ENCODE data around the gene SLC35G2.
"Not testable (repeated sequence)": the region's sequence is repeated elsewhere in the genome, so short reads cannot be mapped to it uniquely, and the experiment has no call there.

SLC35G2 gene

DNA sequence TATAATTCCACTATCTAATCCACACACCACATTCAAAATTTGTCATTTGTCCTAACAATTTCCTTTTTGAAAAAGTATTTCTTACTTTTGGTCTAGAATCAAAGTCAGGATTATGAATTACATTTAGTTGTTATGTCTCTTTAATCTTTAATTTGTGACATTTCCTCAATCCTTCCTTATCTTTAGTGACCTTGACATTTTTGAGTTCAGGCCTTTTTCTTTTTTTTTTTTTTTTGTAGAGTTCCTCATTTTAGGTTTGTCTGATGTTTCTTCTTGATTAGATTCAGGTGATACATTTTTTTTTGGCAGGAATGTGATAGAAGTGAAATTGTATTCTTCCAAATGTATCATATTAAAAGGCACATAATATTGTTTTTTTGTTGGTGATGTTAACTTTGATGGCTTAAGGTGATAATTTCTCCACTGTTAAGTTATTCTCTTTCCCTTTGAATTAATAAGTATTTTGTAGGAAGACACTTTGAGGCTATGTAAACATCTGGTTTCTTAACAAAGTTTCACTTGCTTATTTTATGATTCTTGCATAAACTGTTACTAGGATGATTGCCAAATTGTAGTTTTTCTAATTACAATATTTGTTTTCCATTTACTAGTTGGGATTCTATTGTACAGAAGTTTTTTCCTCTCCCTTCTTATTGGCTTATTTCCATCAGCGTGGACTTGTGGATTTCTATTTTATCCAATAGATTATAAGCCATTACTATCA, 16.3 kb downstream of the SLC35G2 start:
- no peak for DNase-seq (ENCODE audit: low read depth in 2 of 2)

DNA sequence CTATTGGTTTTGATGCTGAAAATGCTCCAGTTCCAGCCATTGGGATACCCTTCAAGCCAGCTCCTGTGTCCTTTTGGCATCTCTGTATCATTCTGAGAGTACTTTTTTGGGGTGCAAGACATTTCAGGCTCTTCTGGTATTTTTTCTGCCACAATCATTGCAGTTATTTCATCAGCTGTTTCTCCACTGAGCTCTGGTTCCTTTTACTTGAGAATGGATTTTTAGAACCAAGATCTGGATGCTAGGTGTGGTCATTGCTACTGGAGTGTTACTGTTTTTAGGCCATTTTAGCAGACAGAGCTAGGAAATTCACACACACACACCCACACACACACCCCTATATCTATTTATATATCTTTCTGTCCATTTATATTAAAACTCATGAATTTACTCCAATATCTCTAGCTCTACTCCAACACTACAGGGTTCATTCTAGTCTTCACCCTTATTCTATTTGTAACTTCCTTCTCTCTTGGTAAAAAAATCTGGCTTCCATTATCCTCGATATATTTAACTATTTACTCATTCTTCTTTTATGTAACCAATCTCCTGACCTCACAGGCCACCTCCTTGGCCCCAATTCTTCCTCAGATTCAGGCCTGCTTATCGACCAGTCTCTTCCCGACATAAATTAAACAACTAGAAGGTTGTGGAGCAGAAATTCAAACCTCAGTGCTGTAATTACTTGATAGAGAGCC, 17.0 kb downstream of the SLC35G2 start:
- no peak for DNase-seq (ENCODE audit: low read depth in 2 of 2)

DNA sequence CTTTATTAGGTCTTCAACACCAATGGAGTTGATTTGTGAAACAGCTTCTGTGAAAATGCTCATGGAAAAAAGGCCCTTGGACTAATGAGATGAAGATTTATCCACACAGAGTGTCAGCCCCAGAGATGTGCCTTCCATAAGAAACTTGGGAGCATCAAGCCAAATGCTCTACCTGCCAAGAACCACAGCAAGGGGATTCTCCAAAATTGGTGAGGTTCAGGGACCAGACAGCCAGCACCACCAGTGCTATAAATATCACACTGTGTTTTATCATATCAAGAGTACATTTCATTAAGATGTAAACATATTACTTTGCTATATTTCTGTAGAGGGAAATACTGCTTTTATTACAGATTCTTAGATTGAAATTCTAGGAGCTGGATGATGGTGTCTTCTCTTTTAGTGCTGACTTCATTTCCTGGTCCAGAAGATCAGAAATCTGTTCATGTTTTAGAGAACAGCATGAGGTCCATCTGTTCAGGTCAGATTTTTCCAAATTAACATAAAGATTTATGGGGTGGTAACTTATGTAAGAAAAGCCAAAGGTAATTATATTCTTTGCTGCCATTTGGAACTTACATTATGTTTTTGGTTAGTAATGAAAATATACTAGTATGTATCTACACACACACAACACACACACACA, 17.7 kb downstream of the SLC35G2 start:
- no peak for DNase-seq (ENCODE audit: low read depth in 2 of 2)

DNA sequence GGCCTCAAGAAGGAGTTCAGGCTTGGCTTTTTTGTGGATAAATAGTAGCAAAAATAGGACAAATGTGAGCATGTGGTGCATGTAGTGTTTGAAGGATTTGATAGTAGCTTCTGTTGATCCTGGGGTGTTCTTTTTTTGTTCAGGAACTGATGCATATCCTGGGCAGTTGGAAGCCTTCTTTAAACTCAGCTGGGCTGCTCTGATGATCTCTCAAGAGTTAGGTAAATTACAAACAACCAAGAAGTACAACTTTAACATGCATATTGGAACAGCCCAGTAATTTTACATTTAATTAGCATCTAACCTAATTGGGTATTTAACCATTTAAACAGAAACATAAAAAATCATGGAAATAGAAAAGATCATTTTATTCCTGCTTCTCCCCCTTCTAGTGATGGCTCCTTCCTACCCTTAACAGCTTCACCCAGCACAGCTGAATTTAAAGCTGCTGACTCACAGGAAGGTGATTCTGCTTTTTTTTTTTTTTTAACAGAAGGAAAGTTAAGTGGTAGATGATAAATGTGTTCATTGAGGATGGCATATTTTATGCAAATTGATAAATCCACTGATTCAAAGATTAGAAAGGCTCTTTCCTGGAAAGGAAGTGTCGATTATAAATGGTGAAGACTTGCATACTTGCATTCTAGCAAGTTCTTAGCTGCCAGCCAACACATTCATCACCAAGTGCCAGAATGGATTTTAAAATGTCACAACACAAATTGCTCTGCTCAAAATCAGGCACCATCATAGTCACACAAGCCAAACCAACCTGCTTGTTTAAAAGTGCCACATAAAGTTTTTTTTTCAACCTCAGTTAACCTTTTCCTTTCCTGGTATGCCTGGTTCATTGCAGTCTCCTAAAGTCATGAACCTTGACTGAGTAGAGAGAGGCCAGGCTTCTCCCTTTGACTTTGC, 20.0 kb downstream of the SLC35G2 start:
- DNase-seq (ENCODE audit: low read depth in 2 of 2), result no peak

DNA sequence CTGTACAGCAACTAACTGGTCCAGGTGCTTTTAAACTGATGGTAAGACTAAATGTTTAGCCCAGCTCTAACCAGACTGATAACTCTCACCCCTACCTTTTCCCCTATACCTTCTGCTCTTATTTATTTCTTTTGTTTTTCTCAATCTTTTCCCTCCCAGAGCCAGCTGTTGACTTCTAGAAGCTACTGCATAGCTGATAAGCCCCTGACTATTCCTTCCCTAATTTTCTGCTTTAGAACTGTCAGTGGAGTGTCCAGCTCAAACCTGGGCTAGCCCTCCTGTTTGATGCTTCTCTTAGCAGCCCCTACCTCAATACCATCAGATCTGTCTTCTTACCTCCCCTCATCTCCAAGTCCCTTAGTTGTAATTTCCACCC, 20.6 kb downstream of the SLC35G2 start:
- DNase-seq (ENCODE audit: low read depth in 2 of 2), result no peak

DNA sequence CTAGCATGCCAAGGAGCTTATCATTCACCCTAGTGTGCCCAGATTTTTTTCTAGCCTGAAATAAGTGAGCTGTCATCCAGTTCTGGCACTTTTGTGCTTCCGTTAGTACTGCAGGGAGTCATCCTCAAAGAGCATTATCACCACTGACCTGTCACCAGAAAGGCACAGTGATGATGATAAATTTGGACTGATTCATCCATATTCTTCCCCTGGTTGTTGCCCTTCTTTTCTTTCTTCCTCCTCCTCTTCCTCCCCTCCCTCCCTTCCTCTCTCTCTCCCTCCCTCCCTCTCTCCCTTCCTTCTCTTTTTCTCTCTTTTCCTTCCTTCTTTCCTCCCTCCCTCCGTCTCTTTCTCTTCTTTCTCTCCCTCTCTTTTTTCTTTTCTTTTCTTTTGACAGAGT, 21.3 kb downstream of the SLC35G2 start:
- DNase-seq (ENCODE audit: low read depth in 2 of 2), result no peak

DNA sequence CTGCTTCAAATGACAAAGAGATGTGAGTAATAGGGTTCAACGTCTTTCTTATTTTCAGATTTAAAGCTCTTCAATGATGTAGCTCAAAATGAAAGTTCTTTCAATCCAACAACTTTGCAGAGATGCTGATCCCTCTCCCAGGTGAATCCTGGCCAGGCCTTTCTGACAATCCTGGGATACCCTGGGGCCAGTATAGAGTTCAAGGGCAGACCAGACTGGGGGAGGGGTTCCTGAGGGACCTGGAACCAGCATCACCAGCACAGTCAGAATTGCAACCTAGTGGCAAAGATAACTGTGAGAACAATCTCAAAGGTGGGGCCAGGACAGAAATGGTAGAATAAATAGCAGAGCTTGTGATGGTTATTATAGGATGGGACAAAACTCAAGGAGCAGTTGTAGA, 23.4 kb downstream of the SLC35G2 start:
- no peak for DNase-seq (ENCODE audit: low read depth in 2 of 2)

DNA sequence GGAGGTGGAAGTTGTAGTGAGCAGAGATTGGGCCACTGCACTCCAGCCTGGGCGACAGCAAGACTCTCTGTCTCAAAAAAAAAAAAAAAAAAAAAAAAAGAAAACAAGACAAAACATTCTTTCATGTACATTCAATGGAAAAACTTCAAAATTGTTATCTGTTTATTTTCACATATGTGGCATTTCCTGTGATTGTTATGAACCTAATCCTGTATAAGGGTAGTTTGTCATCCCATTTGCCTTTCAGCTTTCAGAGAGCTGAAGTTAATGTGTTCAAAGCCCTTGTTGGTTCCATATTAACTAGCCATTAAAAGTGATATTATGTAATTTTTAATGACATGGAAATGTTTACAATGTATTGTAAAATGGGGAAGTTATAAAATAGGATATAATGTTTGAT, 25.8 kb downstream of the SLC35G2 start:
- DNase-seq (ENCODE audit: low read depth in 2 of 2), result no peak

DNA sequence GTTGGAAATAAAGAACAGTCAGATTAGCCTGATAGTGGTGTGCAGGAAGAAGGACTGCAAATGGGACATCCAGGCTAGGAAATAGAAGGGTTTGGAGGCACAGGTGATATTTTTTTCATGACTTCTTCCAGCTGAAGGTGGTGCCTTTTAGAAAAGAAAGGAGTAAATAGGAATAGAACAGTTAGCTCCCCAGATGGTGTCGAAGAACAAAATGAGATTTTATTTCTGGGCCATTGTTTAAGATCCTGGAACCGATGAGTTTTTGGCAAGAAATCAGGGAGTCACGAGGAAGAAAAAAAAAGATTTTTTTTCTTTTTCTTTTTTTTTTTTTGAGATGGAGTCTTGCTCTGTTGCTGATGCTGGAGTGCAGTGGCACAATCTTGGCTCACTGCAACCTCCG, 33.3 kb downstream of the SLC35G2 start:
- DNase-seq (ENCODE audit: low read depth in 2 of 2), result no peak

DNA sequence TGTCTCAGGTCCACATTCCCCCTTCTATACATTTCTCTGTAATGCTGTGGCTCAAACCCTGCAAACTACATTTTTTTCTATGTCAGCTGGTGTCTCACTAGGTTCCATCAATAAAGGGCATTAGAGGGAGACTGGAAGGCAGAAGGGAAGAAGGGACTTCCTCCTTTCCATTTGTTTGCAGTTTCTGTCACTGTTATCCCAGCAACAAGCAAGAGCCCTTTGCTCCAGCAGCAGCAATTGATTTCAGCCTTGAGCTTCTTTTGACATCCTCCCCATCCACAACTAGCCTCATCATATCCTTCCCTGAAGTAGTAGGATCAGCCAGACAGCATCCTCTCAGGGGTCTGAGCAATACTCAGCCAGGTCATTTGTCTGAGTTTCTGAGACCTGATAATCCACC, 37.7 kb downstream of the SLC35G2 start:
- no peak for DNase-seq (ENCODE audit: low read depth in 2 of 2)

DNA sequence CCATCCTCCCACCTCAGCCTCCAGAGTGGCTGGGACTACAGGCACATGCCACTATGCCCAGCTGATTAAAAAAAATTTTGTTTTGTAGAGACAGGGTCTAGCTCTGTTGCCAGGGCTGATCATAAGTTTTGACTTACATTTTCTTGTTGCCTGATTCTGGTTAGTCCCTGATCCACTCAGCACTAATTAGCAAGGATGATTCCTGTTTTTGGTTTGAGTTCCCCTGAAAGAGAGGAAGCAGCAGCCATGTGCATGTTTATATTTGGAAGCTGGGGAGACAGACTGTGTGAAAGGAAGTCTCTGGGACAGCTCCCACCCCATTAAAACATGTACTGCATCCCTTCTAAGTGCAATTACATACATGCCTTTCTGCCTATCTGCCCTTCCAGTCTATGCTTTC, 39.5 kb downstream of the SLC35G2 start:
- no peak for DNase-seq (ENCODE audit: low read depth in 2 of 2)

DNA sequence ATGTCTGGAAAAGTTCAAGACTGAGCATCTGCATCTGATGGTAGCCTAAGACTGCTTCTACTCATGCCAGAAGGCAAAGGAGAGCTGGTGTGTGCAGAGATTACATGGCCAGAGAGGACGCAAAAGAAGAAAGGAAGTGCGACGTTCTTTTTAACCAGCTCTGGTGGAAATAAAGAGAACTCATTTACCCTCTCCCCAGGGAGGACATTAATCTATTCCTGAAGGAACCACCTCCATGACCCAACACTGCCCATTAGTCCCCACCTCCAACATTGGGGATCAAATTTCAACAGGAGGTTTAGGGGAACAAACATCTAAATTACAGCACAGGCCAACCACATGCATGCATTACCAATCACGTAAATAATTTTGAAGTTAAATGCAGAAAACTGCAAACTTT, 41.6 kb downstream of the SLC35G2 start:
- no peak for DNase-seq (ENCODE audit: low read depth in 2 of 2)

DNA sequence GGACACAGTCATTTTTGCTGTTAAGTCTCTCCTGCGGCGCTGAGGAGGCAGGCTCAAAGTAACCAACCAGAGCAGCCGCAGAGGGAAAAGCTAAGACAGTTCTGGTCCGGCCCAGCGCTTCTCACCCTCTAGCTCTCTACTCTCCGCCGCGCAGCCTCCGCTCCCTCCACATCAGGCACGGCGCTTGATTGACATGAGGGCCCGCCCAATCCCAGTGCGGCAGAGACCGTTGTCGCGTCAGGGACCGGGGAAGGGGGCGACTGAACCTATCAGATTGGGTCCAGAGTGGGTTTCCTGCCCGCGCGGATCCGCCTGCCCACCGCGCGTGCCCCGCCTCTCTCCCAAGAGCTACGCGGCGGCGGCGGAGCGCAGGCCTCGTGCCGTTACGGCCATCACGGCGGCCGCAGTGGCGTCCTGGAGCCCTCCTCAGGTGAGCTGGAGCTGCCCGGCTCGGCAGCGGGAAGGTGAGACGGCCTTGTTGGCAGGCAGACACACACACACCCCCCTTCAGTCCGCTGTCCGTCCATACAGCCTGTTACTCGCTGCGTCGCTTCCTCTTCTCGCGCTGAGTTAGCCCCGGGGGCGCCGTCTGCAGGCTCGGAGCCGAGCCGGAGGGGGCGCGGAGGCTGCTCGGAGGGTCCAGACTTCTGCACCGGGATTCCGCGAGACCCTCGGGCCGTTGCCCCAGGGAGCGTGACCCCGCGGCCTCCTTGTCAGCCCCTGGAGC, 43.1 kb downstream of the SLC35G2 start, which contains the start of gene NCK1:
Gene NCK1 (plus strand): TSS at position 319 of the 727 bp plus-strand sequence. CDS start 65,794 bp downstream, outside the sequence.
- DNase-seq (ENCODE audit: low read depth in 2 of 2), result peak; percentile 93 to 94

DNA sequence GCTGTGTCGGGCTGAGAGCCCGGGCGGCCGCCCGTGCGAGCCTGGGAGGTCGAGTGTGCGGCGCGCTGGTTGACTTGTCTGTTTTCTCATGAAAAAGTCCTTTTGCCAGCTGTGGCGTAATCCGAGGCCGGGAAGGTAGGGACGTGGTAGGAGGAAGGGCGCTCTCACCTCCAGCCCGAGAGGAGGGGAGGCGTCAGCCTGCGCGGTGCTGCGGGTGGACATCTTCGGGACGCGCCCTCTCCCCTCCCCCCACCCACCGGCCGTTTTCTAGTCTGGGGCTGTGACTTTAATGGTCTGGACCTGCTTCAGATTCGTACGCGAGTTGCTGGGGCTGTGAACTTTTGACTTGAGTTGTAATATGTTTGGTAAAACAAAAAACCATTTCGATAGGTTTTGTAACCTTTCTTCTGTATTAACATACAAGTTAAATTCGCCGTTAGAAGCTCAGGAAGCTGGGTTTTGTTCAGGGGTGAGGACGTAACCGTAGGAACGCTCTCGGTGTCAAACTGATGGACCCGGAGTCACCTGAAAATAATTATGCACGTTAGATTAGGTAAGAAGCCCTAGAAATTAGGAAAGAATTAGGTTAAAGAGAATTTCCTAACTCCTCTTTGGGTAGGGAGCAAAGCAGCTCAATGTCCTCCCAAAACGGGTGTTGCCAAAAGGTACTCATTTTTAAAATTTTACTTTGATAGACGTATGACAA, 43.8 kb downstream of the SLC35G2 start:
- no peak for DNase-seq (ENCODE audit: low read depth in 2 of 2)

DNA sequence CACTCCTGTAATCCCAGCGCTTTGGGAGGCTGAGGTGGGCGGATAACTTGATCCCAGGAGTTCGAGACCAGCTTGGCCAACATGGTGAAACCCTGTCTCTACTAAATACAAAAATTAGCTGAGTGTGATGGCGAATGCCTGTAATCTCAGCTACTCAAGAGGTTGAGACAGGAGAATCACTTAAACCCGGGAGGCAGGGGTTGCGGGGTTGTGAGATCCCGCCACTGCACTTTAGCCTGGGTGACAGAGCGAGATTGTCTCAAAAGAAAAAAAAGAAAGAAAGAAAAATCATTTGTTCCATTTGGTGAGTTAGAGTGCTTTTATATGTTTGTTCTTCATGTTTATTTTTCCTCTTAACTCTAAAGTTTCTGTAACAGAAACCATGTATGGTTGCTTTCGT, 50.4 kb downstream of the SLC35G2 start:
- no peak for DNase-seq (ENCODE audit: low read depth in 2 of 2)

DNA sequence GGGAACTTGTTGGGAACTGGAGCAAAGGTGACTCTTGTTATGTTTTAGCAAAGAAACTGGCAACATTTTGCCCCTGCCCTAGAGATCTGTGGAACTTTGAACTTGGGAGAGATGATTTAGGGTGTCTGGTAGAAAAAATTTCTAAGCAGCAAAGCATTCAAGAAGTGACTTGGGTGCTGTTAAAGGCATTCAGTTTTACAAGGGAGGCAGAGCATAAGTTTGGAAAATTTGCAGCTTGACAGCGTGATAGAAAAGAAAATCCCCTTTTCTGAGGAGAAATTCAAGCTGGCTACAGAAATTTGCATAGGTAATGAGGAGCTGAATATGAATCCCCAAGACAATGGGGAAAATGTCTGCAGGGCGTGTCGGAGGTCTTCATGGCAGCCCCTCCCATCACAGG, 53.3 kb downstream of the SLC35G2 start:
- not testable (repeated sequence) for DNase-seq (ENCODE audit: low read depth in 2 of 2)

DNA sequence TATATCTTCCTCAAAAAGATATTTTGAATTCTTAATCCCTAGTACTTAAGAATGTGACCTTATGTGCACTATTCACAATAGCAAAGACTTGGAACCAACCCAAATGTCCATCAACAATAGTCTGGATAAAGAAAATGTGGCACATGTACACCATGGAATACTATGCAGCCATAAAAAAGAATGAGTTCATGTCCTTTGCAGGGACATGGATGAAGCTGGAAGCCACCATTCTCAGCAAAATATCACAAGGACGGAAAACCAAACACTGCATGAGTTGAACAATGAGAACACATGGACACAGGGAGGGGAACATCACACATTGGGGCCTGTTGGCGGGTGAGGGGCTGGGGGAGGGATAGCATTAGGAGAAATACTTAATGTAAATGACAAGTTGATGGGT, 60.6 kb downstream of the SLC35G2 start:
- DNase-seq (ENCODE audit: low read depth in 2 of 2), result not testable (repeated sequence)

DNA sequence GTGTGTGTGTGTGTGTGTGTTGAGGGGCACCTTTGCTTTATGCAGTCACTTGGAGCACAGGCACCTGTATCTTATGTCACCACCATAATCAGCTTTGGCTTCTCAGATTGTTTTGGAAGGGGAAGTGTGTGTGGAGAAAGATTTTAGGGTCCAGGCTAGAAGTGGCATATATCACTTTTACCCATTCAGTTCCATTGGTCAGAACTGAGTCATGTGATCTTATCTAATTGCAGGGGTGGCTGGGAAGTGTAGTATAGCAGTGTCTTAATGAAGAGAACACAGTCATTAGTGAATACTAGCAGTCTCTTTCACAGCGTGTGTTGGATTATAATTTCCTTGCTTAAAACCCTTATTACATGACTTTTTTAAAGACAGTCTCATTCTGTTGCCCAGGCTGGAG, 63.6 kb downstream of the SLC35G2 start:
- DNase-seq (ENCODE audit: low read depth in 2 of 2), result no peak

DNA sequence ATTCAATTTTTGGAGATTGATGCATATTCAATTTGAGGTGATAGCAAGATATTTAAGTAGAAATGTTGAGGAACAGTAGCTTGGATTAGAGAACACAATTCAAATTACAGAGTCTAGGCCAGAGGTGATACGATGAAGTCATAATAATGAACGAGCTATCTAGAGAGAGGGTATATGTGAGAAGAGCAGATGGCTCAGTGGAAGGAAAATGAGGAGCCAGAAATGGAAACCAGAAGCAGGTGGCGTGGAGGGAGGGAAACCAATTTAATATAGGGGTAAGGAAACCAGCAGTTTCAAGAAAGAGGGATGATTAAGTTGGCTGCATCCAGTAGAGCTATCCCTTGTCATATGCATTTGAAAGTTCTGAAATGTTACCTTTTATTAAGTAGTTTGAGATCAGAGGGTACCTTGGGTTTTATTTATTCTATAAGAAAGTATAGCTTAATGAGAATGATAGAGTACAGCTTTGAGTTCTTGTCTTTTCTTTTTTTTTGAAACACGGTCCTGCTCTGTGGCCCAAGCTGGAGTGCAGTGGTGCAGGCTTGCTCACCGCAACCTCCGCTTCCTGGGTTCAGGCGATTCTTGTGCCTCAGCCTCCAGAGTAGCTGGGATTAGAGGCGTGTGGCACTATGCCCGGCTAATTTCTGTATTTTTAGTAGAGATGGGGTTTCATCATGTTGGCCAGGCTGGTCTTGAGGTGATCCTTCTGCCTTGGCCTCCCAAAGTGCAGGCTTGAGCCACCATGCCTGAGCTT, 65.2 kb downstream of the SLC35G2 start:
- no peak for DNase-seq (ENCODE audit: low read depth in 2 of 2)
